ENCODE results near the gene PARD3.

PARD3 gene

DNA sequence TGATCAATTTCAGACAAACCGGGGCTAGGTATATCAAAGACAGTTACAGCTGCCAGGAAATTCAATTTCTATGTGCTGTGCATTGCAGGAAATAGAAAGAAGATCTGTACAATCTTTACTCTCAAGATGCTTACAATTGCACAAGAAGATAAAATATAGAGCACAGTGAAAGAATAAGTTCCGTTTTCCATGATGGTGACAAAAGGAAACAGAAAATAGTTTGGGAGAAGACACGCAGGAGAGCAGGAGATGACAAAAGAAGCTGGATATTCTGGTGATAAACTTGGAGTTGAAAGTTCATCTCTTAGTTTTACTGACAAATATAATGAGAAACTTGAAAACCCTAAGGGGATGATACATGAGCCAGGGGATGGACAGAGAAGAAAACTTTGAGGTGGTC is 646.0 kb downstream of the PARD3 start:
- DNase-seq: no peak

DNA sequence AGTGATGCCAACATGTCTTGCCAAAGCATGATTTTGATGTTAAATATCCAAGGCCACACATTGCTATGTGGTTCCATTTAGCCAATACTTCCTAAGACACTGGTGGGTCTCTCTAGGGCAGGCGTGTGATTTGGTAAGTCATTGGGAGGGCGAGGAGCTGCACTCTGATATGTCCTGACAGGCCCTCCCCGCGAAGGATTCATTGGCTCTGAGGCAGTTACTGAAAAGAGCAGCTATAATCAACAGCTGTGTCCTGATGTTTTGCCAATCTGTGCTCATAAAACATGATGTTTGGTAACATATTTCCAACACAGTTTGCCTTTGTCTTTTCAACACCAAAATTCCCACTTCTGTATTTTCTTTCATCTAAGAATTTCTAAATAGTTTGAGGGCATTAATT is 646.7 kb downstream of the PARD3 start:
- no peak for DNase-seq

DNA sequence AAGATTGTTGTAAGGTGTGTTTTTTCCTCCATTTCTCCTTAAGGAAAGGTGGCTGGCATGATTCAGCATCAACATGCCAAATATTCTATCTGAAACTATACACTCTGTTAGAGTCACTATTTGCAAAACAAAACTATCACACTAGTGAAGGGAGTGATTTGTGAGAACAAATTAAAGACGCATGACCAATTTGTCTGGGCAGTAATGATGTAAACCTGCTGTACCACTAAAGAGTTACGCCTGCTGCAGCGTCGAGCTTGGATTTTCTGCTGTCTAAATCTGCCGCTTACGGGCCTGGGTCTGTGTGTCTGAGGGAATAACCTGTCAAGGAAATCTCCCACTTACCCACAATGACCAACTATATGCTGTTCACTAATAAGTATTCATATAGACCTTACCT is 648.3 kb downstream of the PARD3 start:
- no peak for DNase-seq

DNA sequence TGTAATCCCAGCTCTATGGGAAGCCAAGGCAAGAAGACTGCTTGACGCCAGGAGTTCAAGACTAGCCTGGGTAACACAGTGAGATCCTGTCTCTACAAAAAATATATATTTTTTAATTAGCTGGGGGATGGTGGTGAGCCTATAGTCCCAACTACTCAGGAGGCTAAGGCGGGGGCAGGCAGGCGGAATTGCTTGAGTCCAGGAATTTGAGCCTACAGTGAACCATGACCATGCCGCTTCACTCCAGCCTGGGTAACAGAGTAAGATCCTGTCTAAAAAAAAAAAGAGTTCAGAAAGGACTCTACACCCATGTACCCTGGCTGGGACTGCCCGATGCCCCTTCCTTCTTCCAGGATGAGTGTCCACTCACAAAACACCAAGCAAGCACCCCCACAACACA is 648.7 kb downstream of the PARD3 start:
- DNase-seq: no peak

DNA sequence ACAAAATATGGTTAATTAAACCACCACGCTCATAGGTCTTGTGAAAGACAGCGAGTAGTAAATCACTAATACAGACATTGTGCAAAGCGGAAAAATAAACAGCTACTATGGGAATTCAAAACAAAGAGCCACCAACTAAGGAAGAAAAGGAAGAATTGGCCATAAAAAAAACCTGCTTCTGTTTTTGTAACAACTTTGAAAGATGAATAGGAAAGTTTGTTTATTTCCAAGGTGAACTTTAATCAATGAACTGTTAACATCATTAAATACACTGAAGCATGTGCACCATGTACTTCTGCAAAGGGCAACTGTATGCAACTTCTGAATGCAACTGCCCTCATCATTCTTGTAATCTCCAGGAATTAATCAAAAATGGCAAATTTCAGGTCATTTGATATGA is 651.1 kb downstream of the PARD3 start:
- DNase-seq: no peak

DNA sequence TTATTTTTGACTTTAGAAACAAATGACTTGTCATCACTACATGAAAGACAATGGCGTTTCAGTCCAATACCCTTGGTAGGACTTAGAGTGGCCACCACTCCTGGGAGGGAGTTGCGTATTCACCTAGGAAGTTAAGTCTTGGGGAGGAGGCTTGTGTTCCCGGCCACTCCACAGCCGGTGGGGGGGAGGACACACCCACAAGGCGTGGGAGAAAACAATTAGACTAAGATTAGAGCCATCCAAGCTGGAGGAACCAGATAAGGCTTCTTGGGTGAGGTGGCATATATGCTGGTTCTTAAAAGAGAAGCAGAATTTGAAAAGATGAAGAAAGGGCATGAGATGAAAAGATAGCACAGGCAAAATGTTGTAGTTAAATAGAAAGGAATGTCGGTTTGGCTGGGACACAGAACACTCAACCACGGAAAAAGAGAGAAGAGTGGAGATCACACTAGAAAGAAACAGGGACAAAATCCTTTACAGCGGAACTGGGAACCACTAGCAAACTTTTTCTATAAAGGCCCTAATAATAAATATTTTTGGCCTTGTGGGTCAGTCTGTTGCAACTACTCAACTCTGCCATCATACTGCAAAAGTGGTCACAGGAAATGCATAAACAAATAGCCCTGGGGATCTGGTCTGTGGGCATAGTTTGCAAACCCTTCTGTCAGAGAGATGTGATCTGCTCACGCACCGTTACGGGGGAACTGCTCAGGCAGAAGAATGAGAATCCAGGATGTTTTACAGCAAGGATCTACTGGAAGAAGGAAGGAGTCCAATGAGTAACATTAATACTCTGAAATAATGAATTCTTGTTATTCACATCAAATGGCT is 651.8 kb downstream of the PARD3 start:
- DNase-seq: no peak

DNA sequence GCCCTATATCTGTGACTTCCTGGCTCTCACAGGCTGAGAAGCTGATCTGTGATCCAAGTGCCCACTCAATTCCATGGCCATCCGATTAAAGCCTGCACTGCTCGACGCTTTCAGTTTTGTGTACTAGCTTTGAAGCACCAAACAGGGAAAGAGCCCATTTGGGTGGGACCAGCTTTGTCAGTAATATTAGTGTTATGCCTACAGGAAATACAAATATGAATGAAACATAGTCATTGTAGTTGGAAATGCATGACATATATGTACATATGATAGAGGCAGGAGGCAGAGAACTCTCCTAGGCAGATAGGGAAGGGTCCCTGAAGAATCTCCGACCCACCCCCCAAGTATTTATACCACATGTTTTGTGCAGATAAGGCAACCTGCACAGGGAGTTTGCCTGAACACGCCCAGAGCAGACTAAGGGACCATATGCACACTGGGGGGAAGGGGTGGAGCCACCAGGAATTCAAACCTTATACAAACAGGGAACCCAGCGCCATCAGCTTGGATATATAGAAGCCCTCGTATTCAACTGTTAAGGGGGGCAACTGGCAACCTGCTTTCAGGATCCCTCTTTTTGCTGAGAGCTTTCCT is 653.2 kb downstream of the PARD3 start:
- DNase-seq: no peak

DNA sequence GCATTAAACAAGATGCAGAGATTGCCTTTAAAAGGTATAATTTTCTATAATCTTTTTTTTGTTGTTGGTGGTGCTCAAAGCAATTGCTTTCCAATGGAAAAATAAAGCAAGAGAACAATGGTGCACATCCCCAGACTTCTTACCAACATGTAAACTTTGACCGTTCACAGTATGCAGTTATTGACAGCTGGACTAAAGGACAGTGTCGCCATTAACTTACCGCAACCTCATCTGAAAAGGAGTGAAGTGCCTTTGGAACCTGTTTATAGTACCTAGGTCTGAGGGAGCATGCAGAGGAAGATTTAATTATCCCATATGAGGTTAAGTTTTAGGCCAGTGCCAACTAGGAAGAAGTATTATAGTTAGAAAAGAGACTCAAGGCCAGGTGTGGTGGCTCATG is 654.5 kb downstream of the PARD3 start:
- DNase-seq: no peak

DNA sequence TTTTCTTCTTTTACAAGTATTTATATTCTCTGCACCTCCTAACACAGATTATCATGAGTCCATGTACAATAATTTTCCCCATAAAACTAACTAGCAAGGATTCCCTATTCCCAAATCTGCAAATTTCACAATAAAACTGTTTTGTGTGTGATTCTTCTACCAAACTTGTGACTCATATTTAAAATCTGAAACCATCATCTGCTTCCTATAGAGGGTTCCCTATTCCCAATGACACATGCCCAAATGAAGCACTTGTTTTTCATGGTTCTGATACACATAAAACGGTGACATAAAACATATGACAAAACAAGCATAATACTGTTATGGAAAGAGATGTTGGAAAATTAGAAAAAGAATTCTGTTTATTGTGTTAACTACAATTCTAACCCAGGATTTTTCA is 657.6 kb downstream of the PARD3 start:
- DNase-seq: no peak

DNA sequence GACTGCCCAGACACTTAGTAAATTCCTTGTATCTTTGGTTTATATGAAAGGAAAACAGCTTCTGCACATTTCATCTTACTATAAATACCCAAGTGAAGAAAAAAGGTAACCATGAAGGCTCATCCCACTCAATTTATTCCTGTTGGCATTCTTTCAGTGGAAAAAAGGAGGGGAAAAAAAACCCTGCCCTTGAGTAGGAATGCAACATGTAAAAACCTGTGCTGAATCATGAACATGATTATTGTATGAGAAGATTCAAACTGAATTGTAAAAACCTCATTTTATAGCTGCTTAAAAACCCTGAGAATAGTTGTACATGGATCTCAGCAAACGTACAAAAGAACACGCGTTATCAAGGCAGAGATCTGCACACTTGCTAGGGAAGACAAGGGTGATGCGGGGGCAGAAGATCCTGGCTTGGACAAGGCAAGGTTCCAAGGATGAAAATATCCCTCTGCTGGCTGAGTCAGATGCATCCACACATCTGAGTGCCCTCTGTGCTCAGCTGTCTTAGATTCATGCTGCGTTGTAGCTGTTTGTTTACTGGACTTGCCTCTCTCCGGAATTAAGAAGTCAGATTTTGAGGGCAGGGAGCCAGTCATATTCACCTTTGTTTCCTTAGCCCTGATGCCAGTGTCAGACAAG is 658.2 kb downstream of the PARD3 start:
- DNase-seq: no peak

DNA sequence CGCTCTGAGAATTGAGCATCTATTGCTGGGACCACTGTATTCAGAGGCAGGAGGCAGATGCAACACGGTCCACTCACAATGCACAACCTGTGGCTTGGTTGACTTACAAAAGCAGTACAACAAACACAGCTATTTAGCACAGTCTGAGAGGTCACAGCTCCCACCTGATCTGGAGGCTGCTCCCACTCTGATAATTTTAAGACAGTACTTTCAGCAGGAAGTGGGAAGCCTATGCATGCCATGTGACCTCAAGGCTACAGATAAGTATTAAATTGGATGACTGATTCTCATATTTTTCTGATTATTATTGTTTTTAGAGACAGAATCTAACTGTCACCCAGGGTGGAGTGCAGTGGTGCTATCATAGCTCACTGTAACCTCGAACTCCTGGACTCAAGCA is 659.3 kb downstream of the PARD3 start:
- no peak for DNase-seq

DNA sequence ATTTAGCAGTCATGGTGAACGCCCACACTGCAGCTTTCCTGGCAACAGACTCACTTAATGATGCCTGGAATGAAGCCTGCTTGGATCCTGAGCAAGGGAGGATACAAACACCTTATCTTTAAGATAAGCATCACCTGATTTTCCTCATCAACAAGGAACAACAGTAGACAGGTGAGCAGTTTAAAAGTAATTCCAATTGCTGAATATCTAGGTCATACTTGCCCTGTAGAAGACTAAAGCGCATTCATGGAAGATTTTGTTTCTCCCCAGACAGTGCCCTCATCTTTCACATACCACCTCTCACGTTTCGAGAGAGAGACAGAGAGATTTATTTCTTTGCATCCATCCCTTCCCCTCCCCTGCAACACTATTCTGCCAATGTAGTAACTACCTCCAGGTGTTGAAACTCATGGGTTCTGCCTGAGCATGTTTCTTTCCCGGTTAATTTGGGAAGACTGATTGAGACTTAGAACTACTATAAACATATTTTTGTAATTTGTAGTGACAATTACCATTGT is 660.7 kb downstream of the PARD3 start:
- no peak for DNase-seq

DNA sequence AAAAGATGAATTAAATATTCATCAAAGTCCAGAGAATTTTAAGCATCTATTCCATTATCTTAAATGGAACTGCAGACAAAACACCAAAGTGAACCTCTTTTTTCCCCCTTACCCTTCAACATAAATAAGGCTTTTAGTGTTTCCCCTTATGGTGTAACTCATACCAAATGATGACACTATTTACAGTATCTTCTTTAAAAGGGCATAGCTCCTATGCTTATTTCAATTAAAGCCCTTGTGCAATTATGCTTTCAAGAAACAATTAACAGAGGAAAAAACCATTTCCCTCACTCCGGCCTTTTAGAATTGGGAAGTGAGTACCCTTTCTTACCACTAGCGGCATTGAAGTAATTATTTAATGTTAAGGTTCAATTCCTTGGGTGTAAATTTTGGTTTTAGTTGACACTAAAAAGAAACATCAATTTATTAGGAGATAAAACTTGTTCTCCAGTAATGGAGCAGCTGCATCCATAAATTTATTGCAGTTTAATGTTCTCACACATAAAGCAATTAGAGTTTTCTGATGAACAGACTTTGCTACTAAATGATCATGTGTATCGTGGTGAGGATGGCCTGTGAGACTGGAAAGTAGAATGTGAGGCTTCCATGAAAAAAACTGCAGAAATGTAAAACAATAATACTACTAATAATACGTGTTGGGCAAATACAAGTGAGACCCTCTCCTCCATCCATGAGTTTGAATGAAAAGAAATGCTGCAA is 661.3 kb downstream of the PARD3 start:
- DNase-seq: no peak

DNA sequence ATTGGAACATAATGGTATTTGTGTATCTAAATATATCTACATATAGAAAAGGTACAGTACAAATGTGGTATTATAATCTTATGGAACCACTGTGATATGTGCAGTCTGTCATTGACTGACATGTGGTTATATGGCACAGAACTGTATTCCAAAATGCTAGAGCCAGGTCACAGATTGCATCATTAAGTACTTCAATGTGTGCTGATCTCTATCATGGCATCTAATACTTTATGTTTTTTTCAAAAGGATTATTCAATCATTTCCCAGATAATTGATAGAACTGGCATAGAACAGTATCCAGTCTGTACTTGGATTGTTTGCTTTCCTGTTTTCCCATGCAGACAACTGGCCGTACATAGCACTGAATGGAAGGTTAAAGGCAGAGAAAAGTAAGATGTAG is 662.7 kb downstream of the PARD3 start:
- no peak for DNase-seq

DNA sequence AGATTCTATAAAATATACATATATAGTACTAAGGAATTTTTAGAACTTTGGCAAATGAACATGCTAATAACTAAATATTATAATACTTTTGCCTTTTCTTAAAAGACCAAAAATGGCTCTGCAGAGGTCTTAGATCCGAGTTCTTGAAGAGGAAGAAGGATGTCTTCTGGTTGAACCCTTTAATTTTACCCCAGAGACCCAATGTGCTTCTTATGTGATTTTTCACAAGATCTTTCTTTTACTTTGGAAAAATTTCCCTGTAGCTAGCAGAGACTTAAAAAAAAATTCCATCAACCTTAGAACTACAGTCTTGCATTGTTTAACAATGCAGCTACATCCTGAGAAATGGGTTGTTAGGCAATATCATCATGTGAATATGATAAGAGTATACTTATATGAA is 663.2 kb downstream of the PARD3 start:
- DNase-seq: no peak

DNA sequence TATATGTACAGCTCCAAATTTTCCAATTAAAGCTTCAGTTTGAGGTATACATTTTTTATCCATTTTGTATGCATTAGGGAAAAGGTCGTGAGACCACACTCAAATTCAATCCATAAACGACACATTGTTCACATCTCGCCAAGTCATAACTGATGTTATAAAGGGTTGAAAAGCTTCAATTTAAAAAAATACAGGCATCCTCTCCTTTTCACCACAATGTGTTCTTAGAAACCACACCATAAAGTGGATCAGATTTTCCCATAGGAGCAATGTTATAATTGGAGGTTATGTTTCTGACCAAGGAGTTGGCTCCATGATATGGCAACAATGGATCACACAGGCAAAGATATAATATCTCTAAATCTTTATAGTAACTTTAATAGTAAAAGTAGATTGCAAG is 663.6 kb downstream of the PARD3 start:
- no peak for DNase-seq

DNA sequence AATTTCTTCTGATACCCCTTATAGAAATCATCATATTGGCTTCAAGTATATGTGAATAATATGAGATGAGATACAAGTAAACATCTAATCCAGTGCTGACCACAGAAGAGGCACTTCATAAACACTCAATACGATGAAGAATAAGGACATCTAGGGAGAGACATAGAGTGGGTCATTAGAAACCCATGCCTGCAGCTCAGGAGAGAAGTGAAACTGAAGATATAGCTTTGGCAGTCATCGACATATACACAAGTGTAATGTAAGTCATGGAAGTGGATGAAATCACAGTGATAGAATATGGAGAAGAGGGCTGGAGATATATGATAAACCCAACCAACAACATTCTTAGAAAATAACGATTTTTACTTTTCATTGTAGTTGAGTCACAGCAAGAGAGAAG is 665.0 kb downstream of the PARD3 start:
- DNase-seq: no peak

DNA sequence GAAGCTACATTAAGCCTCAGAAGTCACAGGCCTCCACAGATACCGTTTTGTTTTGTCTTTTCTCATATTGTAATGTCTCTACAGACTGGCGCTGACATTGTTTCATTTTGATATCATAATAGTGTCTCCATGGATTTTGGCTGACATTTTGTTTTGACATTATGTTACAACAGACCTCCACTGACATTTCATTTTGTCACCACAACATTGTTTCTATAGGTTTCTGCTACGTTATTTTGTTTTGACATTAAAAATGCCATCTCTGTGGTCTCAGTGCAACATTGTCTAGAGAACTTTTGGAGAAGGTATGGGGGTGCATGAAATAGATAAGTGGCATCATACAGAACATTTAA is 666.8 kb downstream of the PARD3 start:
- no peak for DNase-seq

DNA sequence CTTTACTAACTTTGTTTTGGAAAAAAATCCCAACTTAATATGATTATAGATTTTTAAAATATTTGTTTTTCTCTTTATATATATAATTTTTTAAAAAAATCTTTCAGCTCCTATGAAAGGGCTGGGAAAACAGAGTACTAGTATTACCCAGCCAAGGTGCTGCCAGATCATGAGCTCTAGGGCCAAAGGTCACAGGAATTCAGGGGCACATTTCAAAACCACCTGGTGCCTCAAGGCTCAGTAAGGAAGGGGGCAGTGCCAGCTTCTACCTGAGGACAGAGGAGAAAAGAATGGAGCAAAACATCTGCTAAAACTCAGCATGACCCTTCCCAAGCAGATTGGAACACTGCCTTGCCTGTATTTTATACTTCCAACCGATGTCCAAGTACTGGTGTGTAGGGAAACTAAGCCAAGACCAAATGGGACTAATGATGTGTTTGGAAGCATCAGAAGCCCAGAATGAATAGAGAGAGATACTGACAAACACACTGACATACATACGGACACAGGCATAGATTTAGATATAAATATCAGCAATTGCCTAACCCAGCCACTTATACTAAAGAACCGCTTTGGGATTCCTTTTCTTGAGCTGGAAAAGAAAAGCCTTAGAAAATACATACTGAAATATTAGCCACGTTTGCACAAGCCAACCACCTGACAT is 667.3 kb downstream of the PARD3 start:
- no peak for DNase-seq

DNA sequence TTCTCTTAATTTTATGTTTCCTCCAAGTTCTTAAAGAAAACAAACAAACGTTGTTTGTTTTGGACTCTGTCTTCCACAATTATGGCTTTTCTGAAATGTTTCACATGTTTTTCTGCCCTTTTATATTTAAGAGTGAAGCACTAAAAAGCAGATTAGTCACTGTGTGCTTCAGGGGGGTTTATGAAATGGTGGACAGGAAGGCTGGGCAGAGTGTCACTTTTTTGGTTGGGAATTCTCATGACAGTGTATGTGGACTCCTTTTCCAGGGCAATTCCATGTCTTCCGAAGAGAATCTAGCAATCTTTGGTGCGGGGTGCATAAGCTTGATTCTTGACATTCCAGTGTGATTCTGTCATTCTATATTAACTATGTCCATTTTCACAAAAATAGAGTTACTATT is 669.4 kb downstream of the PARD3 start:
- no peak for DNase-seq

DNA sequence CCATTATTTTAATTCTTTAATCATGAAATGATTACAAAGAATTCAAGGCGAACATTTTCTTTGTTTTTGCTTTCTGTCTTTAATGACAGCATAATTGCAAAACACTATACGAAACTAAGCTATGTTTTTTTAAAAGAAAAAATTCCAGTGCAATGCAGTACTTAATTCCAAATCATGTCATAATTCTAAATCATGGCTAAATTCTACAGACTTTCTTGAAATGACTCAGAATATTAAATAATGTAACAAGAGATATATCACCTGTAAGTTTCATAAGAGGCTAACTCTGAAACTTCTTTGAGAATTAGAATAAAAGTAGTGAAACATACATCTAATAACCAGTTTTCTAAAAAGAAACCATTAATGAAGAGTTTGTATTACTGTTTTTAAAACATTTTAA is 671.6 kb downstream of the PARD3 start:
- DNase-seq: no peak

DNA sequence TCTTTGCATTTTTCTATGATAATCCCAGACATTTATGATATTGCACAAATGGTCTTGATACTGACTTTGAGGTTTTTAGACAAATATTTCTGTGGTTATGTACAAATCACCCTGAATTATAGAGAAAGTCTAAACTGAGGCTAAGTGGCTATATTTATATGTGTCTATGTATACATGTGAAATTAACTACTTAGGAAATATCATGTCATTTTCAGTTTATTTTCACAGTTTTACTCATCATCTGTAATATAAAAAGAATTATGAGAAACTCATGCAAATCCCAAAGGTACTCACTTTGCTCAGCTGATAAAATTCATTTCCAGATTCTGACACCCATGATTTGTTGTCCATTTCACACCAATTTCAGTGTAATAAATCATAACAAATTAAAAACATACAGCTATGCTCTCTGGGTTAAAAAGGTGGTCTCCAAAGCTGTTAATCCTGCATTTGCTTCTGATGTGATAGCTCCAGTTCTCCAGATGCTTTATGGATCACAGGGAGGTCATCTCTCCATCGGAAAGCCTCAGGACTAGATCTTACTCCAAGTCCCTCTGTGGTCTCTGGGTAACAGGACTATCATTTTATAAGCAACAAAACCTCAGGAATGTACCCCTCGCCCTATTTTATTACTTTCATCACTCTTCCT is 673.9 kb downstream of the PARD3 start:
- no peak for DNase-seq

DNA sequence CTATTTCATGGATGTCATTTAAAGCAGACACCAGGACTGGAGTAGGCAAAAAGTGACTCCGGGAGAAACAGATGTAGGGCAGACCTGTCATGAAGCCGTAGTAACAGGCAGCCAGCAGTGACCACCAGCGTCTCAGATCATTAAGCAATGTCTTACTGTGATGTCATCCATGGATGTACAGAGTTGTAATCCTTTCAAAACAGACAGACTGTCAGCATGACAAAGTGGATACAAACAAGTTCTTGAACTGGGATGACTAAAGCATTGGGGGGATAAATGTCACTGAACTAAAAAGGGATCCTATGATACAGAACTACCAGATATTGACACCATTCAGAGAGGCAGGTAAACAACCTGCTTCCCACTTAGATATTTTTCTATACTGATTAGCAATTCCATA is 675.5 kb downstream of the PARD3 start:
- DNase-seq: no peak

All from stimulated activated CD4-positive, alpha-beta T cell treated with anti-CD3 and anti-CD28 coated beads, Interleukin-2, amount 100 ng/mL, for 48 hours (primary cell).